ENCODE measurements around the gene IL26.

The IL26 gene

DNA sequence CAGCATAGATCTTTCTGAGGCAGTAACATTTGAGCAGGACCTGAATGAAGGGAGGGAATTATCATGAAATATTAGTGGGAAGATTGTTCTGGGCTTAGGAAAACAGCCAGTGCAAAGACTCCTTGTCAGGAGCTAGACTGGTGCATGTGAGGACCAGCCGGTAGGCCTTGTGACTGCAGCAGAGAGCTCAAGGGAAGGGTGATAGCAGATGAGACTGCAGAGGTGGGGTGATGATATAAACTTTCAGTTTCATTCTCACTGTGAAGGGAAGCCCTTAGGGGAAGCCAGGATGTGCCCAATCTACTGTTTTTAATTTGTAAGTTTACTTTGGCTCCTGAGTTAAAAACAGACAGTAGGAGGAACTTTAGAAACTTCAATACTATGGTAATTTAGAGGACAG lies 15.4 kb upstream of the IL26 start:
- no peaks in the 10 kb centered on the region for H3K79me1 ChIP-seq (ENCODE audit: low read depth, low read length)
- H3K14ac ChIP-seq (ENCODE audit: low read length): no peak overlapping the region
- H3K4me3 ChIP-seq (ENCODE audit: low read length in 2 of 2): no peak overlapping the region
- H3K9me3 ChIP-seq (replicated peaks in 1 of 2; ENCODE audit: control insufficient read depth in 2 of 2, insufficient read depth in 1 of 2, low read depth in 1 of 2, low read length in 2 of 2): no peaks in the 10 kb centered on the region
- H3K4me2 ChIP-seq (ENCODE audit: insufficient read depth, low read length, poor library complexity, severe bottlenecking): no peak overlapping the region
- DNase-seq (ENCODE audit: low spot score): no peak
- H3K36me3 ChIP-seq (replicated peaks in 1 of 2; ENCODE audit: control insufficient read depth in 2 of 2, insufficient read depth in 2 of 2, low read length in 2 of 2): no peaks in the 10 kb centered on the region
- H3K27me3 ChIP-seq (ENCODE audit: control insufficient read depth in 3 of 3, insufficient read depth in 3 of 3, low read depth in 1 of 3, low read length in 3 of 3): no peaks in the 10 kb centered on the region
- H4K91ac ChIP-seq (ENCODE audit: low read depth, low read length, poor library complexity): no peak overlapping the region
- H3K23ac ChIP-seq (ENCODE audit: low read depth, low read length, poor library complexity): no peak overlapping the region
- no peak overlapping the region for H3K18ac ChIP-seq (ENCODE audit: low read length)
- no peak overlapping the region for H3K27ac ChIP-seq (replicated peaks; ENCODE audit: low read length)
- no CpG with 5 or more reads among the region's 1 CpG for WGBS, 2 donors (ENCODE audit: extremely low coverage in 2 of 2, insufficient read length in 2 of 2, insufficient replicate concordance in 1 of 2)
- H2AK5ac ChIP-seq (ENCODE audit: low read depth, low read length): no peak overlapping the region
- H2AFZ ChIP-seq (ENCODE audit: low read length): no peak overlapping the region
- no peak overlapping the region for H3K9ac ChIP-seq (ENCODE audit: low read depth, low read length, poor library complexity)
- no peak overlapping the region for H2BK5ac ChIP-seq (ENCODE audit: low read length)
- no peak overlapping the region for H2BK120ac ChIP-seq (ENCODE audit: low read depth, low read length)
- H2BK15ac ChIP-seq (ENCODE audit: low read length): no peak overlapping the region
- H2BK12ac ChIP-seq (ENCODE audit: low read length): no peak overlapping the region
- H4K8ac ChIP-seq (ENCODE audit: low read depth, low read length): no peak overlapping the region
- no peak overlapping the region for H3K4ac ChIP-seq (ENCODE audit: low read length)
- peaks cover 4 to 5% of the 10 kb centered on the region in 2 donors for H3K4me1 ChIP-seq (ENCODE audit: control insufficient read depth in 2 of 2, insufficient read depth in 1 of 2, low read depth in 1 of 2, low read length in 2 of 2)

DNA sequence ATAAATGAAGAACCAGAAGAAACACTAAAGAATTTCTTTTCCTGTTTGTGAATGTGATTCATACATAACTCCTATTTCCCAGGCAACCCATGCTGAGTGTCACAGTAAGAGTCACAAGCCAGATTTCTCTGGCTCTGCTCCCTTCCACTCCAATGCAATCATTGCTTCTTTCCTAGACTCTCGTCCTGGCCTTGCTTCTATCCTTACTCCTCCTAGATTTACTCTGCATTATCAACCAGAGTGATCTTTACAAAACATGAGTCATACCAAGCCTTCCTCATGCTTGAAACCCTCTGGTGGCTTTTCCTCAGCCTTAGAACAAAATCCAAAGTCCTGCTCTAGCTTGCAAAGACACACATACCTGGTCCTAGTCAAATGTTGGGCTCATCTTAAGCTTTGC lies 14.5 kb upstream of the IL26 start:
- no CpG with 5 or more reads among the region's 1 CpG for WGBS, 2 donors (ENCODE audit: extremely low coverage in 2 of 2, insufficient read length in 2 of 2, insufficient replicate concordance in 1 of 2)
- no peak overlapping the region for H3K4me3 ChIP-seq (ENCODE audit: low read length in 2 of 2)
- DNase-seq (ENCODE audit: low spot score): no peak
- H4K91ac ChIP-seq (ENCODE audit: low read depth, low read length, poor library complexity): no peak overlapping the region
- no peak overlapping the region for H3K9ac ChIP-seq (ENCODE audit: low read depth, low read length, poor library complexity)
- no peaks in the 10 kb centered on the region for H3K79me1 ChIP-seq (ENCODE audit: low read depth, low read length)
- H3K4me2 ChIP-seq (ENCODE audit: insufficient read depth, low read length, poor library complexity, severe bottlenecking): no peak overlapping the region
- no peak overlapping the region for H3K23ac ChIP-seq (ENCODE audit: low read depth, low read length, poor library complexity)
- H2BK12ac ChIP-seq (ENCODE audit: low read length): no peak overlapping the region
- no peaks in the 10 kb centered on the region for H3K9me3 ChIP-seq (replicated peaks in 1 of 2; ENCODE audit: control insufficient read depth in 2 of 2, insufficient read depth in 1 of 2, low read depth in 1 of 2, low read length in 2 of 2)
- H3K27me3 ChIP-seq (ENCODE audit: control insufficient read depth in 3 of 3, insufficient read depth in 3 of 3, low read depth in 1 of 3, low read length in 3 of 3): no peaks in the 10 kb centered on the region
- H3K36me3 ChIP-seq (replicated peaks in 1 of 2; ENCODE audit: control insufficient read depth in 2 of 2, insufficient read depth in 2 of 2, low read length in 2 of 2): no peaks in the 10 kb centered on the region
- no peak overlapping the region for H4K8ac ChIP-seq (ENCODE audit: low read depth, low read length)
- H2AK5ac ChIP-seq (ENCODE audit: low read depth, low read length): no peak overlapping the region
- no peak overlapping the region for H2AFZ ChIP-seq (ENCODE audit: low read length)
- no peak overlapping the region for H3K4ac ChIP-seq (ENCODE audit: low read length)
- no peak overlapping the region for H2BK120ac ChIP-seq (ENCODE audit: low read depth, low read length)
- no peaks in the 10 kb centered on the region for H3K4me1 ChIP-seq (ENCODE audit: control insufficient read depth in 2 of 2, insufficient read depth in 1 of 2, low read depth in 1 of 2, low read length in 2 of 2)
- H3K27ac ChIP-seq (replicated peaks; ENCODE audit: low read length): no peak overlapping the region
- no peak overlapping the region for H2BK5ac ChIP-seq (ENCODE audit: low read length)
- no peak overlapping the region for H3K18ac ChIP-seq (ENCODE audit: low read length)
- H2BK15ac ChIP-seq (ENCODE audit: low read length): no peak overlapping the region
- H3K14ac ChIP-seq (ENCODE audit: low read length): no peak overlapping the region

DNA sequence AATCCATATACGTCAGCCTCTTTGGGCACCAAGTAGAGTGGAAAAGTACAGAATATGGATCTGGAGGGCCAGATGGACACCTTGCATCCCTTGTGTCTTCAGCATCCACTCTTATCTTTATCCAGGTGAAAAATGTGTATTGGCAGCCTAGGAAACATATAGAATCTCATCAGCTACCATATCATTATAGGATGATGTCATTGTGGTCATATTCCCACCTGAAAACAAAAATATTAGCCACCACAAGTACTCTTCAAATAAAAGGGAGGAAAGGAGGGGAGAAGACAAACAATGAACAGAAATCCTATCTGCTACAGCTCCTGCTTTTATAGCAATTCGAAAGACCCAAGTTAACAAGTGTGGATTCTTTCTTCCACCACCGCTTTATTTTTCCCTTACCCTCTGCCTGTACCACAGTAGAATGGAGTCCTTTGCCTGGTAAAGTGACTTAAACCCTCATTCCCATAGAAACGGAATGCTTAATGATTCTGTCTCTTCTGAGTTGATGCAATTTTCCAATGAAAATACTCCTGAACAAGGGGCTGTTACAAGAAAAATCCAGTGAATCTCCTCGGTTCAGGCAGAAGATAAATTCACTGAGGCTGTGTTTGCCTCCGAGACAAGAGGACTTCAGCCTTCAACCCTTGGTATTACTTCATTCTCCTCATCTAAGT lies 13.8 kb upstream of the IL26 start:
- Histone ChIP-seq H3K9me3 (replicated peaks in 1 of 2; ENCODE audit: control insufficient read depth in 2 of 2, insufficient read depth in 1 of 2, low read depth in 1 of 2, low read length in 2 of 2) (no peaks in the 10 kb centered on the region), H3K4me2 (ENCODE audit: insufficient read depth, low read length, poor library complexity, severe bottlenecking) (no peak overlapping the region), H4K8ac (ENCODE audit: low read depth, low read length) (no peak overlapping the region), H3K4me1 (ENCODE audit: control insufficient read depth in 2 of 2, insufficient read depth in 1 of 2, low read depth in 1 of 2, low read length in 2 of 2) (no peaks in the 10 kb centered on the region), H2AK5ac (ENCODE audit: low read depth, low read length) (no peak overlapping the region), H3K27ac (replicated peaks; ENCODE audit: low read length) (no peak overlapping the region), H3K4ac (ENCODE audit: low read length) (no peak overlapping the region), H2BK120ac (ENCODE audit: low read depth, low read length) (no peak overlapping the region), H2BK5ac (ENCODE audit: low read length) (no peak overlapping the region), H3K79me1 (ENCODE audit: low read depth, low read length) (no peaks in the 10 kb centered on the region), H3K18ac (ENCODE audit: low read length) (no peak overlapping the region), H3K23ac (ENCODE audit: low read depth, low read length, poor library complexity) (no peak overlapping the region), H2AFZ (ENCODE audit: low read length) (no peak overlapping the region), H3K36me3 (replicated peaks in 1 of 2; ENCODE audit: control insufficient read depth in 2 of 2, insufficient read depth in 2 of 2, low read length in 2 of 2) (no peaks in the 10 kb centered on the region), H3K27me3 (ENCODE audit: control insufficient read depth in 3 of 3, insufficient read depth in 3 of 3, low read depth in 1 of 3, low read length in 3 of 3) (peaks cover 0 to 3% (median 0%) of the 10 kb centered on the region in 3 experiments), H4K91ac (ENCODE audit: low read depth, low read length, poor library complexity) (no peak overlapping the region), H3K14ac (ENCODE audit: low read length) (no peak overlapping the region), H3K4me3 (ENCODE audit: low read length in 2 of 2) (no peak overlapping the region), H2BK15ac (ENCODE audit: low read length) (no peak overlapping the region), H3K9ac (ENCODE audit: low read depth, low read length, poor library complexity) (no peak overlapping the region), H2BK12ac (ENCODE audit: low read length) (no peak overlapping the region)
- no peak for DNase-seq (ENCODE audit: low spot score)
- WGBS, 2 donors (ENCODE audit: extremely low coverage in 2 of 2, insufficient read length in 2 of 2, insufficient replicate concordance in 1 of 2): no CpG with 5 or more reads among the region's 6 CpGs

DNA sequence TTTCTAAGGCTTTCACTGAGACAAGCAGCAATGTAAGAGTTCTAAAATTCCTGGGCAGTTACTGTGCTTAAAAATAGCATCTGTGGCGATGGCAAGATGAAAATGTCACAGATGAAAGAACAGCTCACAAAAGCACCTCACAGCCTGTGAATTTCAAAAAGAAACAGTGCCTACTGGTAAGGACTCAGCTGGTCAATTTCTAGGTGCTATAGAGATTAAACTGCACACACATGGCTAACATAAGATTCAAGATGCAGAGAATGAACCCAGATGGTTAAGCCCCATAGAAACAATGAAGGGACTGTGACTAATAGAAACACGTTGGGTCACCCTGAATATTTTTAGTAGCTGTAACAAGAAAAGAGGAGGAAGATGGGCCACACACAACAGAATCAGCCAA lies 12.0 kb upstream of the IL26 start:
- Histone ChIP-seq H3K9ac (ENCODE audit: low read depth, low read length, poor library complexity) (no peak overlapping the region), H3K14ac (ENCODE audit: low read length) (no peak overlapping the region), H4K8ac (ENCODE audit: low read depth, low read length) (no peak overlapping the region), H2BK15ac (ENCODE audit: low read length) (no peak overlapping the region), H3K23ac (ENCODE audit: low read depth, low read length, poor library complexity) (no peak overlapping the region), H4K91ac (ENCODE audit: low read depth, low read length, poor library complexity) (no peak overlapping the region), H3K27ac (replicated peaks; ENCODE audit: low read length) (no peak overlapping the region), H2BK12ac (ENCODE audit: low read length) (no peak overlapping the region), H3K4me2 (ENCODE audit: insufficient read depth, low read length, poor library complexity, severe bottlenecking) (no peak overlapping the region), H2BK120ac (ENCODE audit: low read depth, low read length) (no peak overlapping the region), H3K27me3 (ENCODE audit: control insufficient read depth in 3 of 3, insufficient read depth in 3 of 3, low read depth in 1 of 3, low read length in 3 of 3) (peaks cover 0 to 14% (median 0%) of the 10 kb centered on the region in 3 experiments), H3K4me3 (ENCODE audit: low read length in 2 of 2) (no peak overlapping the region), H3K4ac (ENCODE audit: low read length) (no peak overlapping the region), H2AFZ (ENCODE audit: low read length) (no peak overlapping the region), H3K79me1 (ENCODE audit: low read depth, low read length) (no peaks in the 10 kb centered on the region), H2BK5ac (ENCODE audit: low read length) (no peak overlapping the region), H3K9me3 (replicated peaks in 1 of 2; ENCODE audit: control insufficient read depth in 2 of 2, insufficient read depth in 1 of 2, low read depth in 1 of 2, low read length in 2 of 2) (no peaks in the 10 kb centered on the region), H3K36me3 (replicated peaks in 1 of 2; ENCODE audit: control insufficient read depth in 2 of 2, insufficient read depth in 2 of 2, low read length in 2 of 2) (no peaks in the 10 kb centered on the region), H3K18ac (ENCODE audit: low read length) (no peak overlapping the region), H3K4me1 (ENCODE audit: control insufficient read depth in 2 of 2, insufficient read depth in 1 of 2, low read depth in 1 of 2, low read length in 2 of 2) (peaks cover 0 to 6% of the 10 kb centered on the region in 2 donors), H2AK5ac (ENCODE audit: low read depth, low read length) (no peak overlapping the region)
- no CpG with 5 or more reads among the region's 2 CpGs for WGBS, 2 donors (ENCODE audit: extremely low coverage in 2 of 2, insufficient read length in 2 of 2, insufficient replicate concordance in 1 of 2)
- no peak for DNase-seq (ENCODE audit: low spot score)

Measured in neuronal stem cell (in vitro differentiated cells).